Central memory CD8-positive, alpha-beta T cell (primary cell): ENCODE data around the gene NR4A1.
A peak's percentile ranks its signal among the peaks of the same experiment; 100 is the strongest.

ENCODE experiments used
- ATAC-seq: fragments of 150-1000 bp; cut with Tn5 transposase; replicated peaks from 2 replicates; pipeline ENCODE4 v1.10.0; 2022; ENCODE audit warnings: mild to moderate bottlenecking, moderate FRiP score, moderate number of reproducible peaks; ENCODE audit not compliant: poor library complexity, severe bottlenecking; ENCODE audit errors: extremely low read depth
- DNase-seq, 2 donors: peaks; one replicate each; pipeline ENCODE4 v3.0.0; 2021; ENCODE audit warnings: low spot score in 2 of 2
- H3K27ac Mint-ChIP-seq: one replicate; pipeline ENCODE4 v1.8.0; 2022; ENCODE audit warnings: low read depth, mild to moderate bottlenecking, moderate library complexity, mixed read lengths
- H3K27me3 Mint-ChIP-seq: one replicate; pipeline ENCODE4 v1.8.0; 2022; ENCODE audit warnings: mixed read lengths
- H3K36me3 Mint-ChIP-seq: one replicate; pipeline ENCODE4 v1.8.0; 2022; ENCODE audit warnings: mild to moderate bottlenecking, moderate library complexity, mixed read lengths; ENCODE audit not compliant: insufficient read depth
- H3K4me1 Mint-ChIP-seq: one replicate; pipeline ENCODE4 v1.8.0; 2022; ENCODE audit warnings: mixed read lengths
- H3K4me3 Mint-ChIP-seq: one replicate; pipeline ENCODE4 v1.8.0; 2022; ENCODE audit warnings: mild to moderate bottlenecking, moderate library complexity, mixed read lengths
- H3K9me3 Mint-ChIP-seq: one replicate; pipeline ENCODE4 v1.8.0; 2022; ENCODE audit warnings: mixed read lengths

Gene NR4A1

GRCh38 chr12:52036587-52037171, 14.6 kb upstream of the NR4A1 start:
- H3K4me1 Mint-ChIP-seq: peaks cover 22% of the 10 kb centered on the region
- H3K27me3 Mint-ChIP-seq: no peaks in the 10 kb centered on the region
- DNase-seq (peak; percentile 69 to 81), ATAC-seq (peak; percentile 70)
- H3K9me3 Mint-ChIP-seq: no peaks in the 10 kb centered on the region
- H3K4me3 Mint-ChIP-seq: peak overlapping the region; percentile 52
- H3K27ac Mint-ChIP-seq: peak overlapping the region; percentile 71
- peaks cover 5% of the 10 kb centered on the region for H3K36me3 Mint-ChIP-seq

- Mint-ChIP-seq H3K4me1 (peaks cover 28% of the 10 kb centered on the region), H3K4me3 (peak overlapping the region; percentile 45)
Measured at GRCh38 chr12:52037248-52037861, 13.9 kb upstream of the NR4A1 start.

DNA sequence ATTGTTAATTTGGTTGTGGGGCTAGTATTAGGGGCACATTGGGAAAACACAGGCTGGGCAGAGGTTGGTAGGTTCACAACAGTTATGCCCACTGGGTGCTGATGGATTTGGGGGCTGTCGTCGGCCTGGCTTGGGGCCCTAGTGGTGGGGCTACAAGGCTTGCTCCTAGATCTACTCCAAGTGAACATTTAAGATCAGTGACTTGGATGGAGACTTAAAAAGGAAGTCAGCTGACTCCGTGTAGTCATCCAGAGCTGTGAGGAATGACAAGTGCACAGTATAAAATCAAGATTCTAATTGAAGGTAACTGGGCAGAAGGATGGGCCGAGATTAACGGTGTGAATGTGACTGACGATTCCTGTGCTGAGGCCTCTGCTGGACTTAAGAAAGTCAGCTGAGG, 12.8 kb upstream of the NR4A1 start:
- DNase-seq (no peak), ATAC-seq (no peak)
- H3K27me3 Mint-ChIP-seq: no peaks in the 10 kb centered on the region
- peaks cover 5% of the 10 kb centered on the region for H3K36me3 Mint-ChIP-seq
- H3K9me3 Mint-ChIP-seq: no peaks in the 10 kb centered on the region
- peak overlapping the region; percentile 45 for H3K4me3 Mint-ChIP-seq
- peaks cover 20% of the 10 kb centered on the region for H3K4me1 Mint-ChIP-seq
- no peak overlapping the region for H3K27ac Mint-ChIP-seq

More at GRCh38 chr12:52037248-52037861, 13.9 kb upstream of the NR4A1 start:
- H3K9me3 Mint-ChIP-seq: no peaks in the 10 kb centered on the region
- no peak for ATAC-seq
- no peaks in the 10 kb centered on the region for H3K27me3 Mint-ChIP-seq
- no peak for DNase-seq
- peaks cover 5% of the 10 kb centered on the region for H3K36me3 Mint-ChIP-seq
- H3K27ac Mint-ChIP-seq: no peak overlapping the region

- H3K4me1 Mint-ChIP-seq: peaks cover 11% of the 10 kb centered on the region
- ATAC-seq: no peak
- no peak overlapping the region for H3K27ac Mint-ChIP-seq
- no peaks in the 10 kb centered on the region for H3K27me3 Mint-ChIP-seq
- H3K4me3 Mint-ChIP-seq: no peak overlapping the region
- H3K36me3 Mint-ChIP-seq: peaks cover 5% of the 10 kb centered on the region
- DNase-seq: no peak
- H3K9me3 Mint-ChIP-seq: no peaks in the 10 kb centered on the region
Measured at GRCh38 chr12:52041035-52041434, 10.2 kb upstream of the NR4A1 start.

DNA sequence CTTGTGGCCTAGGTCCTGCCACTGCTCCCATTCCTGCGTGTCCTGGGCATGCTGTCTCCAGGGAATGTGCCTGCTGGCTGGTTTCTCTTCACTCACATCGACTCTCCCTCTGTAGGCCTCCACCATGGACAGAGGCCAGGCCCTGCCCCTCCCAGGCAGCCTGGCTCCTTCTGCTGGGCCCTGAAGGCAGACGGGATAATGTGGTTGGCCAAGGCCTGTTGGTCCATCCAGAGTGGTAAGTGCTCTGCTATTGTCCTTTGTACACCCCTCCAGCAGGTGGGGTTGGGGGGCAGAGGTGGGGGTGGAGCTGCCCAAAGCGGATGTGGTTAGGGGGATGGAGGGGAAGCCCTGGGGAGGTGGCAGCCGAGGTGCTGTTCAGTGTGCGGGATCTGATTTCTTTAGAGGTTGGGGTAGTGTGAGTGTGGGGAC, 9.5 kb upstream of the NR4A1 start:
- Mint-ChIP-seq H3K27me3 (no peaks in the 10 kb centered on the region), H3K4me3 (peak overlapping the region; percentile 25), H3K36me3 (peaks cover 1% of the 10 kb centered on the region), H3K4me1 (peaks cover 11% of the 10 kb centered on the region), H3K27ac (peak overlapping the region; percentile 60), H3K9me3 (no peaks in the 10 kb centered on the region)
- peak; percentile 59 for ATAC-seq
- no peak for DNase-seq

DNA sequence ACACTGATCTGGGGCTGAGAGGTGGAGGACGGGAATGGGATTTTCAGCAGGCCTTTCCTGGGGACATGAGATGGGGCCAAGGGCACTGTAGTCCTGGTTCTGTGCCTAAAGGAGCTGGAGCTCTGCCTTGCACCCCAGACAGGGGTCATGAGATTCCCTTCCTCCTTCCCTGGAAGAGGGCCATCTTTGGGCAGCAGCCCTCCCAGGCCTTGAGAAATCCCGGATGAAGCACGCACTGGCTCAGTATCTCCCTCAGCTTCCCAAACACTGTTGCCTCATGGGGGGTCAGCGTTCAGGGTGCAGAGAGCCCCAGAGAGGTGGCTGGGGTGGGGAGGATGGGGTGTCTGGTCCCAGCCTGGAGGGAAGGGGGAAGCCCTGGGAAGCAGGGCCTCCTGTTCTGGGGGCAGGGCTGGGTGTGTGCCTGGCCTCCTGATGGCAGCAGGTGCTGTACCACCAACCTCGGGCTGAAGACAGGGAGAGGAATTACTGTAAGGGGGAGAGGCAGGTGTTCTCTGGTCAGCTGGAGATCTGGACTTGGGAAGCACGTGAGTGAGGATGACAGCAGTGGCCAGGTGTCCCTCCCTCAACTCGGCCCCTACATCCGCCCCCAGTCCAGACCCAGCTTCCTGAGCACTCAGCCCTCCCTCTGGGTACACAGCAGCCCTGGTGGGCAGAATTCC, 8.4 kb upstream of the NR4A1 start:
- Mint-ChIP-seq H3K27me3 (no peaks in the 10 kb centered on the region), H3K36me3 (no peaks in the 10 kb centered on the region), H3K4me3 (no peak overlapping the region)

DNA sequence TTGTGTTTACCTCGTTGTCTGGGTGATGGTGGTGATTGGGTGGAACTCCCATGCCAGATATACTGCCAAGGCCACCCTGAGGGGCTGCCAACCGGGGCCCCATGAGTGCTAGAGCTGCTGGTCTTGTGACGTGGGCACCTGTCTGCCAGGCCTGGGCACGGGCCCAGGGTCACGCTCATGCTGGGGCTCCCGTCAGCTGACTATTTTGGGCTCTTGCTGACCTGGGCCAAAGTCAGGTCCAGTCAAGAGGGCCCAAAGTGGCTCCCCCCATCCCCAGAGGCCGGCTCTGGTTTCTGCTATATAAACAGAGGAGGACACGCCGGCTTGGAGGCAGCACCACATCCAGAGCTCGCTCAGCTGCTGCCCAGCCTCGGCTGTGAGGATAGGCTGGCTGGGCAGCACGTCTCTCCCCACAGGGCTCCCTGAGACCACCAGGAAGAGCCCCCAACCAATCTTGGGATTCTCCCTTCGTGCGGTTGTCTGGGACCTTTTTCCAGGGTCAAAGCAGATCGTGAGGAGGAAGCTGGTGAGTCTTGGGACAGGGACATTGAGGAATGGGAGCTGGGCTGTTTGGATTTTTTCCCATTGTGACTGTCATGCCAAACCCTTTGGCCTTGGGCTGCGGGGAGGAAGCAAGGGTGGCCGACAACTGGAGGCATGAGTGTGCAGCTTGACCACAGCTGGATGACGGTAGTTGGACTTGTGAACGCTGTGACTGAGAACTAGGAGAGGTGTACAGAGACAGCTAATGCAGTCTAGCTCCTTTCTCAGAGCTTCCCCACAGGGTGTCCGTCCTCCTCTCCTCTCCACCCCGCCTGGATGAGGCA, 7.6 kb upstream of the NR4A1 start:
- no peaks in the 10 kb centered on the region for H3K27me3 Mint-ChIP-seq
- peaks cover 11% of the 10 kb centered on the region for H3K4me1 Mint-ChIP-seq
- no peak overlapping the region for H3K27ac Mint-ChIP-seq
- no peaks in the 10 kb centered on the region for H3K9me3 Mint-ChIP-seq
- DNase-seq (no peak), ATAC-seq (no peak)
- H3K36me3 Mint-ChIP-seq: no peaks in the 10 kb centered on the region
- H3K4me3 Mint-ChIP-seq: no peak overlapping the region

More for the DNA sequence above, 8.4 kb upstream of the NR4A1 start:
- no peaks in the 10 kb centered on the region for H3K9me3 Mint-ChIP-seq
- DNase-seq (no peak), ATAC-seq (no peak)
- H3K4me1 Mint-ChIP-seq: peaks cover 11% of the 10 kb centered on the region
- no peak overlapping the region for H3K27ac Mint-ChIP-seq

GRCh38 chr12:52044292-52044983, 6.8 kb upstream of the NR4A1 start:
- Mint-ChIP-seq H3K4me3 (no peak overlapping the region), H3K27ac (no peak overlapping the region), H3K27me3 (peaks cover 7% of the 10 kb centered on the region), H3K9me3 (no peaks in the 10 kb centered on the region), H3K36me3 (no peaks in the 10 kb centered on the region), H3K4me1 (peaks cover 16% of the 10 kb centered on the region)
- ATAC-seq (no peak), DNase-seq (no peak)

DNA sequence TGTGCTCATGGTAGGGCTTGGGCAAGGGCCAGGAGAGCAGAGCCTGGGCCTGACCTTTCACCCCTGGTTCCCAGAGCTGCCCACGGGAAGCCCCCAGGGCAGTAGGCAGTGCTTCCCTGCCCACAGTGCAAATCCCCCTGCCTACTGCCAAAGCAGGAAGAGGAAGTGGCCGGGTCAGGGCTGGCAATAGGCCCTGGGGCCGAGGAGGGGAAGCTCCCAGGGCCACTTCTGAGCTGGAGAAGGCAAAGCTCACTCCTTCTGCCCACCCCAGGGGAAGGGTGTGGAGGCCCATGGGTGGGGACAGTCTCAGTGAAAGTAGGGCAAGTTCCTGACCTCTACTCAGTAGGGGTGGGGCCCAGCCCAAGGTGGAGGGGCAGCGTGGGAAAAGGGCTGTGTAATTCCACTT, 5.4 kb upstream of the NR4A1 start:
- no peak overlapping the region for H3K4me3 Mint-ChIP-seq
- H3K27ac Mint-ChIP-seq: no peak overlapping the region
- peaks cover 29% of the 10 kb centered on the region for H3K4me1 Mint-ChIP-seq
- ATAC-seq (no peak), DNase-seq (no peak)
- H3K36me3 Mint-ChIP-seq: peaks cover 2% of the 10 kb centered on the region
- H3K27me3 Mint-ChIP-seq: peaks cover 11% of the 10 kb centered on the region
- no peaks in the 10 kb centered on the region for H3K9me3 Mint-ChIP-seq

GRCh38 chr12:52046859-52047258, 4.4 kb upstream of the NR4A1 start:
- DNase-seq (no peak), ATAC-seq (no peak)
- Mint-ChIP-seq H3K27me3 (peaks cover 11% of the 10 kb centered on the region), H3K27ac (no peak overlapping the region), H3K36me3 (peaks cover 7% of the 10 kb centered on the region), H3K4me1 (peaks cover 34% of the 10 kb centered on the region), H3K4me3 (no peak overlapping the region), H3K9me3 (no peaks in the 10 kb centered on the region)

GRCh38 chr12:52049286-52049685, 2.0 kb upstream of the NR4A1 start:
- H3K36me3 Mint-ChIP-seq: peaks cover 11% of the 10 kb centered on the region
- ATAC-seq: no peak
- peak overlapping the region; percentile 85 for H3K4me3 Mint-ChIP-seq
- DNase-seq: no peak
- H3K4me1 Mint-ChIP-seq: peaks cover 31% of the 10 kb centered on the region
- no peaks in the 10 kb centered on the region for H3K9me3 Mint-ChIP-seq
- H3K27ac Mint-ChIP-seq: peak overlapping the region; percentile 93
- H3K27me3 Mint-ChIP-seq: peaks cover 11% of the 10 kb centered on the region

DNA sequence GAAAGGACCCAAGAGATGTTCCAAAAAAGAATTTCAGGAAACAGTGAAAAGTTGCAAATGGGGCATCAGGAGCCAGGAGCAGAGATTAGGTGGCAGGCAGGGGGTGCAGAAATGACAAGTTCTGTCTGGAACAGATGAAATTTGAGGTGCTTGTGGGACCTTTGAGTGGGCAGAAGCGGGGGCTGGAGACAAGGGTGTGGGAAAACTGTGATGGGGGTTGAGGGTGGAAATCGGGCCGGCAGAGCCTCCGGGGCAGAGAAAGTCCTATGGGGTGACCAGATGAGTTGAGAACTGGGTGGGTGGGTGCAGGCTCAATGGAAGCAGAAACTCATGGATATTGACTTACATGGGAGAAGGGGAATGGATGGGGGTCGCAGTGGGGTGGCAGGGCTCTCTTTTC, 1.6 kb upstream of the NR4A1 start:
- H3K4me1 Mint-ChIP-seq: peaks cover 31% of the 10 kb centered on the region
- H3K4me3 Mint-ChIP-seq: peak overlapping the region; percentile 85
- H3K27me3 Mint-ChIP-seq: peaks cover 11% of the 10 kb centered on the region
- no peak for DNase-seq
- H3K36me3 Mint-ChIP-seq: peaks cover 11% of the 10 kb centered on the region
- peak overlapping the region; percentile 93 for H3K27ac Mint-ChIP-seq
- ATAC-seq: no peak
- H3K9me3 Mint-ChIP-seq: no peaks in the 10 kb centered on the region
